Middle frontal gyrus (tissue), 1 donor: ENCODE results near the gene SPINT3.

Experiments used
- DNase-seq: peaks from one replicate; pipeline ENCODE4 v3.0.0-alpha.2; 2015; ENCODE audit warnings: low spot score; ENCODE audit errors: extremely low spot score

The SPINT3 gene

DNA sequence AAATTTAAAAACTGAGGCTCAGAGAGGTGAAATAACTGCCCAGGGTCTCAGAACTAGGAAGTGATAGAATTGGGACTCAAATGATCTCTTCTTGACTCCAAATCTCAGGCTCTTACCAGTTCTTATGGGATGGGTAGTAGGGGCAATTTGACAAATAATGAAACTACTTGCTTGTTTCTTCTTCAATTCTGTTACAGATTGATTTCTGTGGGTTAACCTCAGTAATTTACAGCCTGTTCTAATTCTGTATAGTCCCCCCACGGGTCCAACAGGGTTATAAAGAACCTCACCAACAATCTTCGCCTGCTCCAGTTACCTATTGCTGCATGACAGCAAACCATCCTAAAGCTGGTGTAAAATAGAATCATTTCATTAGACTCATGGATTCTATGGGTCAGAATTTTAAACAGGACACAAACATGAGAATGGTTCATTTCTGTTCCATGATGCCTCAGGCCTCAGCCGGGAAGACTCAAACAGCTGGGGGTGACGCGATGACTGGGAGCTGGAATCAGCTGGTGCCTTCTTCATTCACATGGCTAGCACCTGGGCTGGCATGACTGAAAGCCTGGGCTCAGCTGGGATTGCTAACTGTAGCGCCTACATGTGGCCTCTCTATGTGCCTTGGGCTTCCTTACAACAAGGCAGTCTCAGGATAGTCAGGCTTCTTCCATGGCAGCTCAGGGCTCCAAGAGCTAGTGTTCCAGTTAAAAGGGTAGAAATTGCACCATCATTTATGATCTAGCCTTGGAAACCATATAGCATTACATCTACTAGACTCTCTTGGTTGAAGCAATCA lies 52.5 kb downstream of the SPINT3 start:
- no peak for DNase-seq
